HG03442 (cell line): Measurements from ENCODE around the gene UBE2B.
A peak's percentile ranks its signal among the peaks of the same experiment; 100 is the strongest.
"Not testable (repeated sequence)": the region's sequence is repeated elsewhere in the genome, so short reads cannot be mapped to it uniquely, and the experiment has no call there.

Source experiments
- ATAC-seq: cut with Tn5 transposase; IDR thresholded peaks from one replicate; pipeline ENCODE4 v1.9.1; 2021; ENCODE audit warnings: mild to moderate bottlenecking, moderate library complexity; ENCODE audit not compliant: unreplicated experiment

UBE2B gene

GRCh38 chr5:134370871-134371833, at the start of gene UBE2B:
TSS of gene UBE2B (plus strand) at chr5:134371569. CDS start at chr5:134371596, 27 bp downstream.
- ATAC-seq = peak; percentile 66

GRCh38 chr5:134327327-134327726, 44.0 kb upstream of the UBE2B start:
- no peak for ATAC-seq

- ATAC-seq = no peak
Measured at GRCh38 chr5:134328619-134329018, 42.8 kb upstream of the UBE2B start.

GRCh38 chr5:134336833-134337232, 34.5 kb upstream of the UBE2B start:
- not testable (repeated sequence) for ATAC-seq

GRCh38 chr5:134343500-134343899, 27.9 kb upstream of the UBE2B start:
- not testable (repeated sequence) for ATAC-seq

GRCh38 chr5:134345476-134345875, 25.9 kb upstream of the UBE2B start:
- ATAC-seq = not testable (repeated sequence)

GRCh38 chr5:134345996-134346395, 25.4 kb upstream of the UBE2B start:
- no peak for ATAC-seq

- ATAC-seq = no peak
Measured at GRCh38 chr5:134349463-134349862, 21.9 kb upstream of the UBE2B start.

- no peak for ATAC-seq
Measured at GRCh38 chr5:134355681-134356080, 15.7 kb upstream of the UBE2B start.

GRCh38 chr5:134365604-134366003, 5.8 kb upstream of the UBE2B start:
- ATAC-seq = no peak

GRCh38 chr5:134370311-134370870, 978 bp upstream of the UBE2B start:
- peak; percentile 7 for ATAC-seq

- ATAC-seq = no peak
Measured at GRCh38 chr5:134371834-134372340, 518 bp downstream of the UBE2B start.

GRCh38 chr5:134373633-134374032, 2.3 kb downstream of the UBE2B start:
- not testable (repeated sequence) for ATAC-seq

GRCh38 chr5:134374232-134374631, 2.9 kb downstream of the UBE2B start:
- ATAC-seq = no peak

GRCh38 chr5:134380346-134380745, 9.0 kb downstream of the UBE2B start:
- no peak for ATAC-seq

GRCh38 chr5:134382204-134382603, 10.8 kb downstream of the UBE2B start:
- ATAC-seq = not testable (repeated sequence)

GRCh38 chr5:134383980-134384697, 12.8 kb downstream of the UBE2B start:
- no peak for ATAC-seq

GRCh38 chr5:134387443-134387842, 16.1 kb downstream of the UBE2B start:
- no peak for ATAC-seq

- ATAC-seq = no peak
Measured at GRCh38 chr5:134392301-134392700, 20.9 kb downstream of the UBE2B start.

- ATAC-seq = no peak
Measured at GRCh38 chr5:134394932-134395331, 23.6 kb downstream of the UBE2B start.

GRCh38 chr5:134396274-134396673, 24.9 kb downstream of the UBE2B start:
- no peak for ATAC-seq
